ENCODE measurements around the gene IFNB1. TPM values are rescaled to one million over a fixed set of nuclear protein-coding genes. Genes with fewer than 3 reads are reported as not detected.

IFNB1 gene
- total RNA-seq, 1 experiment from 2014 or later = 0.42 TPM

- no peaks in the 10 kb centered on the region for H3K4me1 Mint-ChIP-seq (ENCODE audit: low read depth, unreplicated experiment)
- intact Hi-C loops (cut with micrococcal nuclease; ENCODE audit: unreplicated experiment) = loop anchor here (10.0 kb wide), 1 partner anchor 51 kb away; no protein-coding TSS in a partner anchor
- no peak overlapping the region for H3K4me3 Mint-ChIP-seq (ENCODE audit: low read depth, unreplicated experiment)
- DNase-seq = no peak
- no peaks in the 10 kb centered on the region for H3K36me3 Mint-ChIP-seq (ENCODE audit: insufficient read depth, unreplicated experiment)
- H3K27me3 Mint-ChIP-seq (ENCODE audit: unreplicated experiment) = no peaks in the 10 kb centered on the region
- H3K9me3 Mint-ChIP-seq (ENCODE audit: low read depth, unreplicated experiment) = no peaks in the 10 kb centered on the region
- TF ChIP-seq CTCF (IDR thresholded peaks at IDR 0.05; ENCODE audit: unreplicated experiment) = no peak
- H3K27ac Mint-ChIP-seq (ENCODE audit: unreplicated experiment) = no peak overlapping the region
- no TSS peak for BruUV-seq (replicated peaks)
- CTCF ChIA-PET = no interaction called here
These were observed 2.3 kb downstream of the IFNB1 start for GRCh38 chr9:21075484-21075883.

- TF ChIP-seq CTCF (IDR thresholded peaks at IDR 0.05; ENCODE audit: unreplicated experiment) = no peak
- no peak for DNase-seq
- H3K4me1 Mint-ChIP-seq (ENCODE audit: low read depth, unreplicated experiment) = no peaks in the 10 kb centered on the region
- H3K4me3 Mint-ChIP-seq (ENCODE audit: low read depth, unreplicated experiment) = no peak overlapping the region
- H3K27me3 Mint-ChIP-seq (ENCODE audit: unreplicated experiment) = no peaks in the 10 kb centered on the region
- CTCF ChIA-PET = interaction anchor here (0.6 kb wide), 1 partner anchor 474 kb away, joined by 3 read pairs; no protein-coding TSS in a partner anchor
- BruUV-seq (replicated peaks) = no TSS peak
- no peaks in the 10 kb centered on the region for H3K9me3 Mint-ChIP-seq (ENCODE audit: low read depth, unreplicated experiment)
- intact Hi-C loops (cut with micrococcal nuclease; ENCODE audit: unreplicated experiment) = loop anchor here (10.0 kb wide), 1 partner anchor 46 kb away; no protein-coding TSS in a partner anchor
- no peaks in the 10 kb centered on the region for H3K36me3 Mint-ChIP-seq (ENCODE audit: insufficient read depth, unreplicated experiment)
- no peak overlapping the region for H3K27ac Mint-ChIP-seq (ENCODE audit: unreplicated experiment)
These were observed 6.8 kb downstream of the IFNB1 start for GRCh38 chr9:21070906-21071305.

GRCh38 chr9:21070171-21070571 lies 7.6 kb downstream of the IFNB1 start:
- TF ChIP-seq CTCF (IDR thresholded peaks at IDR 0.05; ENCODE audit: unreplicated experiment) = no peak
- H3K36me3 Mint-ChIP-seq (ENCODE audit: insufficient read depth, unreplicated experiment) = no peaks in the 10 kb centered on the region
- peak; percentile 6 for DNase-seq
- CTCF ChIA-PET = interaction anchor here (0.6 to 1.5 kb wide), 2 partner anchors 9 to 473 kb away, joined by 3 to 6 read pairs; no protein-coding TSS in a partner anchor
- H3K4me3 Mint-ChIP-seq (ENCODE audit: low read depth, unreplicated experiment) = no peak overlapping the region
- intact Hi-C loops (cut with micrococcal nuclease; ENCODE audit: unreplicated experiment) = loop anchor here (10.0 kb wide), 1 partner anchor 45 kb away; no protein-coding TSS in a partner anchor
- H3K4me1 Mint-ChIP-seq (ENCODE audit: low read depth, unreplicated experiment) = no peaks in the 10 kb centered on the region
- BruUV-seq (replicated peaks) = no TSS peak
- no peak overlapping the region for H3K27ac Mint-ChIP-seq (ENCODE audit: unreplicated experiment)
- H3K27me3 Mint-ChIP-seq (ENCODE audit: unreplicated experiment) = no peaks in the 10 kb centered on the region
- no peaks in the 10 kb centered on the region for H3K9me3 Mint-ChIP-seq (ENCODE audit: low read depth, unreplicated experiment)

- TF ChIP-seq CTCF (IDR thresholded peaks at IDR 0.05; ENCODE audit: unreplicated experiment) = no peak
- Mint-ChIP-seq H3K36me3 (ENCODE audit: insufficient read depth, unreplicated experiment) (no peaks in the 10 kb centered on the region), H3K4me3 (ENCODE audit: low read depth, unreplicated experiment) (no peak overlapping the region), H3K4me1 (ENCODE audit: low read depth, unreplicated experiment) (no peaks in the 10 kb centered on the region), H3K9me3 (ENCODE audit: low read depth, unreplicated experiment) (no peaks in the 10 kb centered on the region), H3K27ac (ENCODE audit: unreplicated experiment) (no peak overlapping the region), H3K27me3 (ENCODE audit: unreplicated experiment) (no peaks in the 10 kb centered on the region)
- BruUV-seq (replicated peaks) = no TSS peak
- DNase-seq = no peak
- intact Hi-C loops (cut with micrococcal nuclease; ENCODE audit: unreplicated experiment) = no loop called here
- CTCF ChIA-PET = no interaction called here
These were observed 16.7 kb downstream of the IFNB1 start for GRCh38 chr9:21060919-21061561.
